Measurements from ENCODE around the gene NAV1.

DNA sequence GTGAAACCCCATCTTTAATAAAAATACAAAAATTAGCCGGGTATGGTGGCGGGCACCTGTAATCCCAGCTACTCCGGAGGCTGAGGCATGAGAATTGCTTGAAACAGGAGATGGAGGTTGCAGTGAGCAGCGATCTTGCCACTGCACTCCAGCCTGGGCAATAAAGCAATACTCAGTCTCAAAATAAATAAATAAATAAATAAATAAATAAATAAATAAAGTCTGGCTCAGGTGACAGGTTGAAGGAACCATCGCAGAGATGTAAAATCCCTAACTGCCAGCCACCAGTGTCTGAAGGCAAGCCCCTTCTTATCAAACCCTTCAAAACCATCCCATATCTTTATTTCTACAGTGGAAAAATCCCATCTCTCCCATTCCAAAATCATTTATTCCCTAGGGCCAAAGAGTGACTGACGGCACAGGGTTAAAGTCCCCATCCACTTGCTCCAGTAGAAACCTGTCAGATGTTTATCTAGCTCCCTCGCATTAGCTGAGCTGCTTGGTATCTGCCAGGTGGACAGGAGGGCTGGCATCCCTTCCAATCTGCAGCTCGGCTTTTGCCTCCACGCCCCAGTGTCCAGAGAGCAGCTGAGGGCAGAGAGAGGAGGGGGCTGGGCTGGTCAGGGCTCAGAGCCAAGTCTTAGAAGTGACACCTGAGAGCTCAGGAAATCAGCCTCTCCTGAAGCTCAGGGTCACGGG lies 37.0 kb upstream of the NAV1 start:
- TF ChIP-seq CEBPB (IDR thresholded peaks at IDR 0.05; ENCODE audit: low read depth, low read length) (no peak), SUZ12 (IDR thresholded peaks at IDR 0.05; ENCODE audit: low read length) (no peak), JUND (IDR thresholded peaks at IDR 0.05; ENCODE audit: low read length) (no peak), POLR2A (IDR thresholded peaks at IDR 0.05; ENCODE audit: control extremely low read depth in 1 of 2, low read depth in 2 of 2, low read length in 2 of 2) (no peak), HDAC2 (IDR thresholded peaks at IDR 0.05; ENCODE audit: borderline replicate concordance in 1 of 2, low read depth in 2 of 2, low read length in 2 of 2) (no peak), JUN (IDR thresholded peaks at IDR 0.05; ENCODE audit: low read depth, low read length) (no peak), POLR2AphosphoS5 (IDR thresholded peaks at IDR 0.05; ENCODE audit: low read depth, low read length) (no peak)
- TF ChIP-seq, protein P1, sequence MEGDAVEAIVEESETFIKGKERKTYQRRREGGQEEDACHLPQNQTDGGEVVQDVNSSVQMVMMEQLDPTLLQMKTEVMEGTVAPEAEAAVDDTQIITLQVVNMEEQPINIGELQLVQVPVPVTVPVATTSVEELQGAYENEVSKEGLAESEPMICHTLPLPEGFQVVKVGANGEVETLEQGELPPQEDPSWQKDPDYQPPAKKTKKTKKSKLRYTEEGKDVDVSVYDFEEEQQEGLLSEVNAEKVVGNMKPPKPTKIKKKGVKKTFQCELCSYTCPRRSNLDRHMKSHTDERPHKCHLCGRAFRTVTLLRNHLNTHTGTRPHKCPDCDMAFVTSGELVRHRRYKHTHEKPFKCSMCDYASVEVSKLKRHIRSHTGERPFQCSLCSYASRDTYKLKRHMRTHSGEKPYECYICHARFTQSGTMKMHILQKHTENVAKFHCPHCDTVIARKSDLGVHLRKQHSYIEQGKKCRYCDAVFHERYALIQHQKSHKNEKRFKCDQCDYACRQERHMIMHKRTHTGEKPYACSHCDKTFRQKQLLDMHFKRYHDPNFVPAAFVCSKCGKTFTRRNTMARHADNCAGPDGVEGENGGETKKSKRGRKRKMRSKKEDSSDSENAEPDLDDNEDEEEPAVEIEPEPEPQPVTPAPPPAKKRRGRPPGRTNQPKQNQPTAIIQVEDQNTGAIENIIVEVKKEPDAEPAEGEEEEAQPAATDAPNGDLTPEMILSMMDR (IDR thresholded peaks at IDR 0.05; ENCODE audit: control extremely low read depth in 1 of 3, insufficient read depth in 1 of 3, low read depth in 1 of 3, low read length in 3 of 3), result no peak
- TF ChIP-seq, protein P2, sequence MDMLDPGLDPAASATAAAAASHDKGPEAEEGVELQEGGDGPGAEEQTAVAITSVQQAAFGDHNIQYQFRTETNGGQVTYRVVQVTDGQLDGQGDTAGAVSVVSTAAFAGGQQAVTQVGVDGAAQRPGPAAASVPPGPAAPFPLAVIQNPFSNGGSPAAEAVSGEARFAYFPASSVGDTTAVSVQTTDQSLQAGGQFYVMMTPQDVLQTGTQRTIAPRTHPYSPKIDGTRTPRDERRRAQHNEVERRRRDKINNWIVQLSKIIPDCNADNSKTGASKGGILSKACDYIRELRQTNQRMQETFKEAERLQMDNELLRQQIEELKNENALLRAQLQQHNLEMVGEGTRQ (IDR thresholded peaks at IDR 0.05; ENCODE audit: low read length), result no peak

Data from H1 (cell line).